HCT116 (cell line): ENCODE data around the gene OR52A5. TPM values are rescaled to one million over a fixed set of nuclear protein-coding genes. Genes with fewer than 3 reads are reported as not detected.

ENCODE experiments used
- ATAC-seq: fragments of 200-7000 bp; cut with Tn5 transposase; 2 replicates; pipeline ENCODE4 v1.9.1; 2020; ENCODE audit warnings: mild to moderate bottlenecking, moderate library complexity
- BruUV-seq: library from RNA; stranded (reverse); fragments of 400-500 nt; replicated peaks from 2 replicates; lab custom pipeline; 2021; lab: Mats Ljungman, UMichigan
- CTCF ChIA-PET: fragments of 300-600 bp; sonication (Branson Sonifier 250); formaldehyde crosslinking; loops from one replicate; lab custom pipeline; 2021; ENCODE audit warnings: antibody characterized with exemption; lab: Charles Lee
- POLR2A ChIA-PET: fragments of 300-600, 350-600 bp; sonication (Branson Sonifier 250); formaldehyde crosslinking; loops from one replicate; lab custom pipeline; 2021; ENCODE audit warnings: antibody characterized with exemption; lab: Charles Lee
- RAD21 ChIA-PET, 2 experiments: fragments of 300-600 bp; sonication (Branson Sonifier 250); formaldehyde crosslinking; loops; one replicate each; lab custom pipeline; 2023; ENCODE audit warnings: low total read pairs in 2 of 2; ENCODE audit not compliant: uncharacterized antibody in 2 of 2, unreplicated experiment in 2 of 2, low non-redundant PET in 1 of 2; lab: Charles Lee
- DNase-seq: peaks from one replicate; pipeline ENCODE4 v3.0.0-alpha.2; 2010; ENCODE audit warnings: low read depth, low spot score
- H2AFZ ChIP-seq: fragments of 200-600 bp; shearing (Covaris generic), sonication (generic); 2 replicates; pipeline ENCODE4 v1.6.1; 2017; ENCODE audit warnings: low read depth, mixed run types, mixed read lengths, antibody characterized with exemption, low read length; ENCODE audit not compliant: poor library complexity, severe bottlenecking
- H3K27ac ChIP-seq: 2 replicates; pipeline ENCODE4 v1.5.1; 2012; ENCODE audit warnings: low read depth, low read length
- H3K27me3 ChIP-seq: fragments of 200-600 bp; sonication (generic); 2 replicates; pipeline ENCODE4 v1.6.1; 2016; ENCODE audit warnings: mixed run types, low read length, mixed read lengths; ENCODE audit not compliant: insufficient read depth
- H3K36me3 ChIP-seq, 2 experiments: fragments of 200-500 bp in 1 of 2; fragments of 200-600 bp in 1 of 2; sonication (Bioruptor generic) in 1 of 2; sonication (generic) in 1 of 2; 2 replicates each; pipeline versions ENCODE4 v1.5.1 to v1.6.1; 2014 to 2016; ENCODE audit warnings: low read length in 2 of 2, inconsistent platforms in 1 of 2, mixed read lengths in 1 of 2, mixed run types in 1 of 2; ENCODE audit not compliant: insufficient read depth in 2 of 2, control insufficient read depth in 1 of 2
- H3K4me1 ChIP-seq, 2 experiments: fragments of 200-600 bp in 1 of 2; sonication (generic) in 1 of 2; 2 replicates each; pipeline versions ENCODE4 v1.5.1 to v1.6.1; 2012 to 2017; ENCODE audit warnings: low read length in 2 of 2, inconsistent platforms in 1 of 2, mild to moderate bottlenecking in 1 of 2, mixed read lengths in 1 of 2, mixed run types in 1 of 2, moderate library complexity in 1 of 2; ENCODE audit not compliant: insufficient read depth in 2 of 2, control insufficient read depth in 1 of 2
- H3K4me2 ChIP-seq: fragments of 200-600 bp; sonication (generic); 2 replicates; pipeline ENCODE4 v1.6.1; 2017; ENCODE audit warnings: mixed run types, low read length, mixed read lengths
- H3K4me3 ChIP-seq, 2 experiments: fragments of 200-600 bp in 1 of 2; sonication (generic) in 1 of 2; replicated peaks in 1 of 2; 2 replicates each; pipeline ENCODE4 v1.5.1; 2011 to 2016; ENCODE audit warnings: low read length in 2 of 2, control low read depth in 1 of 2, low read depth in 1 of 2, mild to moderate bottlenecking in 1 of 2, mixed read lengths in 1 of 2, mixed run types in 1 of 2
- H3K79me2 ChIP-seq: fragments of 200-600 bp; sonication (generic); 2 replicates; pipeline ENCODE4 v1.6.1; 2017; ENCODE audit warnings: mild to moderate bottlenecking, mixed run types, low read length, moderate library complexity, mixed read lengths; ENCODE audit not compliant: insufficient read depth
- H3K9ac ChIP-seq: fragments of 200-600 bp; sonication (generic); 2 replicates; pipeline ENCODE4 v1.6.1; 2016; ENCODE audit warnings: low read length, mixed read lengths
- H3K9me2 ChIP-seq: fragments of 200-600 bp; sonication (generic), shearing (Covaris generic); 2 replicates; pipeline ENCODE4 v1.6.1; 2017; ENCODE audit warnings: mixed run types, mild to moderate bottlenecking, moderate library complexity; ENCODE audit not compliant: insufficient read depth
- H3K9me3 ChIP-seq, 2 experiments: fragments of 200-500 bp in 1 of 2; fragments of 200-600 bp in 1 of 2; sonication (Bioruptor generic) in 1 of 2; sonication (generic) in 1 of 2; 2 replicates each; pipeline ENCODE4 v1.6.1; 2014 to 2017; ENCODE audit warnings: low read length in 2 of 2, mixed read lengths in 2 of 2, inconsistent platforms in 1 of 2, low read depth in 1 of 2, mild to moderate bottlenecking in 1 of 2, mixed run types in 1 of 2, moderate library complexity in 1 of 2; ENCODE audit not compliant: control insufficient read depth in 1 of 2, insufficient read depth in 1 of 2
- H4K20me1 ChIP-seq: fragments of 200-600 bp; sonication (generic), shearing (Covaris generic); 2 replicates; pipeline ENCODE4 v1.6.1; 2017; ENCODE audit warnings: mixed run types, mild to moderate bottlenecking, moderate library complexity; ENCODE audit not compliant: insufficient read depth
- CEBPB ChIP-seq: IDR thresholded peaks from 2 replicates; pipeline ENCODE4 v1.6.1; 2012; ENCODE audit warnings: low read depth
- CTCF ChIP-seq, 3 experiments: fragments of 200-600 bp in 1 of 3; sonication (generic) in 1 of 3; IDR thresholded peaks in 2 of 3; conservative IDR thresholded peaks in 1 of 3; 2 replicates each; pipeline ENCODE4 v1.5.1; 2012 to 2017; ENCODE audit warnings: low read depth in 2 of 3, low read length in 2 of 3, antibody characterized with exemption in 1 of 3, borderline replicate concordance in 1 of 3, control low read depth in 1 of 3, mild to moderate bottlenecking in 1 of 3, mixed read lengths in 1 of 3, mixed run types in 1 of 3, moderate library complexity in 1 of 3; ENCODE audit not compliant: insufficient read depth in 1 of 3
- EGR1 ChIP-seq: IDR thresholded peaks from 2 replicates; pipeline ENCODE4 v1.6.1; 2012; ENCODE audit warnings: low read depth
- ELF1 ChIP-seq: IDR thresholded peaks from 2 replicates; pipeline ENCODE4 v1.6.1; 2012; ENCODE audit warnings: low read depth, borderline replicate concordance
- EZH2 ChIP-seq: fragments of 200-600 bp; sonication (generic); IDR thresholded peaks from 2 replicates; pipeline ENCODE4 v1.6.1; 2017; ENCODE audit warnings: antibody characterized with exemption, mixed run types
- POLR2A ChIP-seq: IDR thresholded peaks from 2 replicates; pipeline ENCODE4 v1.7.0; 2011; ENCODE audit warnings: borderline replicate concordance; ENCODE audit not compliant: insufficient read depth, insufficient read length; ENCODE audit errors: extremely low read depth
- RAD21 ChIP-seq: IDR thresholded peaks from 2 replicates; pipeline ENCODE4 v1.6.1; 2012; ENCODE audit warnings: low read depth, mild to moderate bottlenecking
- SIN3A ChIP-seq: IDR thresholded peaks from 2 replicates; pipeline ENCODE4 v1.6.1; 2012; ENCODE audit warnings: low read depth
- SP1 ChIP-seq: IDR thresholded peaks from 2 replicates; pipeline ENCODE4 v1.6.1; 2012; ENCODE audit warnings: low read depth
- SRF ChIP-seq: IDR thresholded peaks from 2 replicates; pipeline ENCODE4 v1.6.1; 2012; ENCODE audit warnings: low read depth
- ZBTB33 ChIP-seq: IDR thresholded peaks from 2 replicates; pipeline ENCODE4 v1.6.1; 2011; ENCODE audit warnings: mild to moderate bottlenecking, low read length, moderate library complexity; ENCODE audit not compliant: insufficient replicate concordance; ENCODE audit errors: extremely low read depth
- ZFX ChIP-seq: fragments of 450-650 bp; IDR thresholded peaks from 2 replicates; pipeline ENCODE4 v1.6.1; 2017
- ZNF274 ChIP-seq: fragments of 200-500 bp; sonication (Bioruptor generic); IDR thresholded peaks from 2 replicates; pipeline ENCODE4 v1.6.1; 2014; ENCODE audit warnings: mild to moderate bottlenecking, low read depth, low read length, inconsistent platforms
- intact Hi-C: fragments of 100-400 bp; cut with micrococcal nuclease; formaldehyde crosslinking; loops from 2 replicates; pipeline ENCODE4 v1.10.0; 2022
- total RNA-seq: library from RNA; stranded (reverse); gene quantifications from one replicate; pipeline ENCODE4 v1.2.1, GENCODE V29; 2021; ENCODE audit not compliant: unreplicated experiment
- TF ChIP-seq, protein P1 (sequence below): IDR thresholded peaks from 2 replicates; pipeline ENCODE4 v1.6.1; 2012
- TF ChIP-seq, protein P2 (sequence below): IDR thresholded peaks from 2 replicates; pipeline ENCODE4 v1.6.1; 2012; ENCODE audit warnings: low read depth

The OR52A5 gene
- total RNA-seq, 1 experiment from 2014 or later: not detected

DNA sequence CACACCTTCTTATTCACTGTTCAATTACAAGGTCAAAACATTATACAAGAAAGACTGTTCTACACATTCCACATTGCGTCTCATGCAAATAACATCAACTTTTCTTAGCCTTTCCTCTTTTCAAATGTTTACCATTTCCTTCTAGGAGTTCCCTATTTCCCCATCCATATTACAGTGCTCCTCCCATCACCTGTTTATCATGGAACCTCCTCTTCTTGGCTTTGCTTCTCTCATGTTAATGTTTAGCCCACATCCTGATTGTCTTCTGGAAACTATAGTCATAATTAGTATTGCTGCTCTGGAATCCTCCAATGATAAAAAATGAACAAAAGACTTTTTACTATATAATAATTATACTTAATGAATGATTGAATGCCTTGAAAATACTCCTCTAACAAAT, 47.5 kb downstream of the OR52A5 start:
- H3K36me3 ChIP-seq: no peaks in the 10 kb centered on the region
- H3K79me2 ChIP-seq: no peaks in the 10 kb centered on the region
- no peaks in the 10 kb centered on the region for H3K4me1 ChIP-seq
- no TSS peak for BruUV-seq
- ATAC-seq: no peak
- H4K20me1 ChIP-seq: no peaks in the 10 kb centered on the region
- no peak for DNase-seq
- H3K9me3 ChIP-seq: no peaks in the 10 kb centered on the region
- H3K27ac ChIP-seq: no peak overlapping the region
- H3K9ac ChIP-seq: no peak overlapping the region
- H3K4me3 ChIP-seq: no peak overlapping the region
- ChIA-PET CTCF (no interaction called here), RAD21 (no interaction called here), POLR2A (no interaction called here)
- TF ChIP-seq CTCF (IDR thresholded peaks at IDR 0.05 in 2 of 3, conservative IDR thresholded peaks at IDR 0.05 in 1 of 3; ENCODE audit: borderline replicate concordance in 1 of 3, insufficient read depth in 1 of 3, low read depth in 2 of 3, low read length in 2 of 3) (no peak), ELF1 (no peak), CEBPB (no peak), RAD21 (no peak), ZNF274 (no peak), ZFX (no peak), POLR2A (no peak), ZBTB33 (no peak), SRF (no peak), EGR1 (no peak), SP1 (no peak), EZH2 (no peak), SIN3A (no peak)
- TF ChIP-seq, protein P1, sequence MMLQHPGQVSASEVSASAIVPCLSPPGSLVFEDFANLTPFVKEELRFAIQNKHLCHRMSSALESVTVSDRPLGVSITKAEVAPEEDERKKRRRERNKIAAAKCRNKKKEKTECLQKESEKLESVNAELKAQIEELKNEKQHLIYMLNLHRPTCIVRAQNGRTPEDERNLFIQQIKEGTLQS: no peak
- TF ChIP-seq, protein P2, sequence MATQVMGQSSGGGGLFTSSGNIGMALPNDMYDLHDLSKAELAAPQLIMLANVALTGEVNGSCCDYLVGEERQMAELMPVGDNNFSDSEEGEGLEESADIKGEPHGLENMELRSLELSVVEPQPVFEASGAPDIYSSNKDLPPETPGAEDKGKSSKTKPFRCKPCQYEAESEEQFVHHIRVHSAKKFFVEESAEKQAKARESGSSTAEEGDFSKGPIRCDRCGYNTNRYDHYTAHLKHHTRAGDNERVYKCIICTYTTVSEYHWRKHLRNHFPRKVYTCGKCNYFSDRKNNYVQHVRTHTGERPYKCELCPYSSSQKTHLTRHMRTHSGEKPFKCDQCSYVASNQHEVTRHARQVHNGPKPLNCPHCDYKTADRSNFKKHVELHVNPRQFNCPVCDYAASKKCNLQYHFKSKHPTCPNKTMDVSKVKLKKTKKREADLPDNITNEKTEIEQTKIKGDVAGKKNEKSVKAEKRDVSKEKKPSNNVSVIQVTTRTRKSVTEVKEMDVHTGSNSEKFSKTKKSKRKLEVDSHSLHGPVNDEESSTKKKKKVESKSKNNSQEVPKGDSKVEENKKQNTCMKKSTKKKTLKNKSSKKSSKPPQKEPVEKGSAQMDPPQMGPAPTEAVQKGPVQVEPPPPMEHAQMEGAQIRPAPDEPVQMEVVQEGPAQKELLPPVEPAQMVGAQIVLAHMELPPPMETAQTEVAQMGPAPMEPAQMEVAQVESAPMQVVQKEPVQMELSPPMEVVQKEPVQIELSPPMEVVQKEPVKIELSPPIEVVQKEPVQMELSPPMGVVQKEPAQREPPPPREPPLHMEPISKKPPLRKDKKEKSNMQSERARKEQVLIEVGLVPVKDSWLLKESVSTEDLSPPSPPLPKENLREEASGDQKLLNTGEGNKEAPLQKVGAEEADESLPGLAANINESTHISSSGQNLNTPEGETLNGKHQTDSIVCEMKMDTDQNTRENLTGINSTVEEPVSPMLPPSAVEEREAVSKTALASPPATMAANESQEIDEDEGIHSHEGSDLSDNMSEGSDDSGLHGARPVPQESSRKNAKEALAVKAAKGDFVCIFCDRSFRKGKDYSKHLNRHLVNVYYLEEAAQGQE: no peak
- peaks cover 73% of the 10 kb centered on the region for H3K27me3 ChIP-seq
- no peaks in the 10 kb centered on the region for H3K9me2 ChIP-seq
- intact Hi-C loops: no loop called here
- no peak overlapping the region for H2AFZ ChIP-seq
- no peak overlapping the region for H3K4me2 ChIP-seq
